Subcutaneous adipose tissue (tissue), 4 donors: ENCODE measurements around the gene SLN. TPM values are rescaled to one million over a fixed set of nuclear protein-coding genes. Genes with fewer than 3 reads are reported as not detected.

Experiments used
- CTCF ChIP-seq: fragments of 450-650 bp; IDR thresholded peaks from one replicate; pipeline ENCODE4 v1.5.1; 2016; ENCODE audit warnings: low read depth, mild to moderate bottlenecking, control low read depth, antibody characterized with exemption, moderate library complexity
- total RNA-seq, 4 donors: library from RNA; depleted of rRNA; stranded (reverse); fragments of >200 nt; gene quantifications; one replicate each; pipeline ENCODE4 v1.1.0, GENCODE V29; 2016

Gene SLN
- total RNA-seq, 4 donors from 2014 or later: not detected

- no peak for TF ChIP-seq CTCF
Observed at GRCh38 chr11:107682171-107682570, 29.7 kb downstream of the SLN start.

- no peak for TF ChIP-seq CTCF
Observed at GRCh38 chr11:107679255-107680024, 32.4 kb downstream of the SLN start.

GRCh38 chr11:107678632-107678971, 33.3 kb downstream of the SLN start:
- no peak for TF ChIP-seq CTCF

GRCh38 chr11:107677924-107678631, 33.8 kb downstream of the SLN start:
- TF ChIP-seq CTCF: no peak

DNA sequence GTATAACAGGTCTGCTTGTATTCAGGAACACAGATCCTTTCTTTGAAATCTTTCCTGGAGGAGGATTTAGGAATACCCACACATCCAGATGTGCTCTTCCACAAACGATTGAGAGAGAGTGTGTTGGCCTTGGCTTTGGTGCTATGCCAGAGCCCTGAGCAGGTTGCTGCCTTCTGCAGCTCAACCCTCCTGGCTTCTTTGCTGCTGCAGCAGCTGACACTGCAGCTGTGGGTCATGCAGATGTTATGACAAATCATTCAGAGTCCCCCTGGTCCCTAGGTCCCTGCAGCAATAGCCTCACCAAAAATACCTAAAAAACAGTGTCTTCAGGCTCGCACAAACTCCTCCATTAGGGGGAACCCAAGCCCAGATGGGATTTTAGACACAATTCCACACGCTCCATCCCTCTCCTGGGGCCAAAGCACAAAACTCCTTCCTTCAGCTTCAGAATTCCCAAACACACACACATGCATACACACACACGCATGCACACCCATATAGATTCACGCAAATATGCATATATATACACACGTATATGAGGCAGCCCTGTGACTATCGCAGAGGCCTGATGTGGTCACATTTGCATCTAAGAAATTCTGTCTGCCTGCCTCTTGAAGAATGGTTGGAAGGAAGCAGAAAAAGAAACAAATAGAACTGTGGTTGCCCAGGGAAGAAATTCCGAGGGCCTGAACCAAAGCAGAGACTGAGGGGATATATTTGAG, 35.4 kb downstream of the SLN start:
- TF ChIP-seq CTCF: no peak

DNA sequence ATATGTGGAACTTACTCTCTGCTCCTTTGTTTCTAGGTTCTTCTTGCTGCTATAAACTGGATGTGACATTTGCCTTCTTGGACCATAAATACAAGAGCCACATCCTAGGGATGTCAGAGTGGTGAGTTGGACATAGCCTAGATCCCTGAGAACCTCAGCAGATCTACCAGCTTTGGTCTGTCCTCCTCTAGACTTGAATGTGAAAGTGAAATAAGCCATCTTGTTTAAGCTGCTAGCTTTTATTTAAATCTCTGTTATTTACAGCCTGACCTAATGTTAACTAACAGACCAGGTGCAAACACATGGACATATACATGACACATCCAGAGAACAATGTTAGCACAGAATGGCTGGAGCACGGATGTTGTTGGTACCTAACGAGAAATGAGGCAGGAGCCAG, 36.0 kb downstream of the SLN start:
- TF ChIP-seq CTCF: no peak
